Measurements from ENCODE around the gene TWIST2. TPM values are rescaled to one million over a fixed set of nuclear protein-coding genes. Genes with fewer than 3 reads are reported as not detected.
A peak's percentile ranks its signal among the peaks of the same experiment; 100 is the strongest.

Gene TWIST2
- polyA plus RNA-seq, 3 donors = 0.43 to 0.49 (median 0.43) TPM

GRCh38 chr2:238854246-238854645 lies 6.4 kb downstream of the TWIST2 start:
- intact Hi-C loops (cut with micrococcal nuclease) = no loop called here
- H4K20me1 ChIP-seq (ENCODE audit: insufficient read depth, low read length) = no peaks in the 10 kb centered on the region
- H3K27me3 ChIP-seq (ENCODE audit: control insufficient read depth in 2 of 2, insufficient read depth in 2 of 2, low read length in 2 of 2) = peaks cover 42 to 50% of the 10 kb centered on the region in 2 donors
- Mint-ChIP-seq H3K27ac (no peak overlapping the region), H3K27me3 (ENCODE audit: low read depth in 3 of 3) (peaks cover 52 to 64% (median 62%) of the 10 kb centered on the region in 3 donors), H3K36me3 (no peaks in the 10 kb centered on the region), H3K4me1 (peaks cover 17% of the 10 kb centered on the region), H3K4me3 (peak overlapping the region in 1 of 2 donors; percentile 47), H3K9me3 (peaks cover 2 to 20% (median 17%) of the 10 kb centered on the region in 7 donors)
- WGBS (ENCODE audit: insufficient coverage) = 67% methylated on average over 1 of the region's 8 CpGs
- H3K9ac ChIP-seq (ENCODE audit: insufficient read depth, low read length, poor library complexity, severe bottlenecking) = no peak overlapping the region
- H3K4me1 ChIP-seq (ENCODE audit: control insufficient read depth in 1 of 2, insufficient read depth in 2 of 2, low read length in 2 of 2) = peaks cover 13 to 21% of the 10 kb centered on the region in 2 donors
- H3K36me3 ChIP-seq (replicated peaks in 1 of 2; ENCODE audit: control insufficient read depth in 1 of 2, insufficient read depth in 2 of 2, low read length in 2 of 2) = no peaks in the 10 kb centered on the region
- peaks cover 11 to 12% of the 10 kb centered on the region in 2 donors for H3K9me3 ChIP-seq (replicated peaks in 1 of 2; ENCODE audit: control insufficient read depth in 1 of 2, insufficient read depth in 1 of 2, low read length in 2 of 2)
- H3K4me3 ChIP-seq (replicated peaks in 1 of 3; ENCODE audit: low read depth in 2 of 3, low read length in 3 of 3) = no peak overlapping the region
- no peak overlapping the region for H2AFZ ChIP-seq (ENCODE audit: insufficient read depth, low read depth, low read length, poor library complexity, severe bottlenecking)
- DNase-seq = no peak
- no peak overlapping the region for H3K27ac ChIP-seq (ENCODE audit: low read depth in 1 of 2, low read length in 2 of 2)
- TF ChIP-seq, protein P1, sequence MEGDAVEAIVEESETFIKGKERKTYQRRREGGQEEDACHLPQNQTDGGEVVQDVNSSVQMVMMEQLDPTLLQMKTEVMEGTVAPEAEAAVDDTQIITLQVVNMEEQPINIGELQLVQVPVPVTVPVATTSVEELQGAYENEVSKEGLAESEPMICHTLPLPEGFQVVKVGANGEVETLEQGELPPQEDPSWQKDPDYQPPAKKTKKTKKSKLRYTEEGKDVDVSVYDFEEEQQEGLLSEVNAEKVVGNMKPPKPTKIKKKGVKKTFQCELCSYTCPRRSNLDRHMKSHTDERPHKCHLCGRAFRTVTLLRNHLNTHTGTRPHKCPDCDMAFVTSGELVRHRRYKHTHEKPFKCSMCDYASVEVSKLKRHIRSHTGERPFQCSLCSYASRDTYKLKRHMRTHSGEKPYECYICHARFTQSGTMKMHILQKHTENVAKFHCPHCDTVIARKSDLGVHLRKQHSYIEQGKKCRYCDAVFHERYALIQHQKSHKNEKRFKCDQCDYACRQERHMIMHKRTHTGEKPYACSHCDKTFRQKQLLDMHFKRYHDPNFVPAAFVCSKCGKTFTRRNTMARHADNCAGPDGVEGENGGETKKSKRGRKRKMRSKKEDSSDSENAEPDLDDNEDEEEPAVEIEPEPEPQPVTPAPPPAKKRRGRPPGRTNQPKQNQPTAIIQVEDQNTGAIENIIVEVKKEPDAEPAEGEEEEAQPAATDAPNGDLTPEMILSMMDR (IDR thresholded peaks at IDR 0.05) = no peak
- no peaks in the 10 kb centered on the region for H3K79me2 ChIP-seq (ENCODE audit: insufficient read depth, low read length)
- no peak overlapping the region for H3K4me2 ChIP-seq (replicated peaks; ENCODE audit: extremely low read depth, low read length, poor library complexity, severe bottlenecking)

- TF ChIP-seq, protein P1 (IDR thresholded peaks at IDR 0.05) = no peak
- Histone ChIP-seq H2AFZ (ENCODE audit: insufficient read depth, low read depth, low read length, poor library complexity, severe bottlenecking) (no peak overlapping the region), H3K27ac (ENCODE audit: low read depth in 1 of 2, low read length in 2 of 2) (no peak overlapping the region), H3K4me2 (replicated peaks; ENCODE audit: extremely low read depth, low read length, poor library complexity, severe bottlenecking) (no peak overlapping the region), H3K9ac (ENCODE audit: insufficient read depth, low read length, poor library complexity, severe bottlenecking) (no peak overlapping the region), H4K20me1 (ENCODE audit: insufficient read depth, low read length) (no peaks in the 10 kb centered on the region), H3K27me3 (ENCODE audit: control insufficient read depth in 2 of 2, insufficient read depth in 2 of 2, low read length in 2 of 2) (peaks cover 37 to 45% of the 10 kb centered on the region in 2 donors), H3K36me3 (replicated peaks in 1 of 2; ENCODE audit: control insufficient read depth in 1 of 2, insufficient read depth in 2 of 2, low read length in 2 of 2) (no peaks in the 10 kb centered on the region), H3K4me3 (replicated peaks in 1 of 3; ENCODE audit: low read depth in 2 of 3, low read length in 3 of 3) (no peak overlapping the region), H3K9me3 (replicated peaks in 1 of 2; ENCODE audit: control insufficient read depth in 1 of 2, insufficient read depth in 1 of 2, low read length in 2 of 2) (peaks cover 11 to 12% of the 10 kb centered on the region in 2 donors), H3K79me2 (ENCODE audit: insufficient read depth, low read length) (no peaks in the 10 kb centered on the region), H3K4me1 (ENCODE audit: control insufficient read depth in 1 of 2, insufficient read depth in 2 of 2, low read length in 2 of 2) (peaks cover 13 to 17% of the 10 kb centered on the region in 2 donors)
- Mint-ChIP-seq H3K36me3 (no peaks in the 10 kb centered on the region), H3K27ac (no peak overlapping the region), H3K27me3 (ENCODE audit: low read depth in 3 of 3) (peaks cover 50 to 61% (median 56%) of the 10 kb centered on the region in 3 donors), H3K9me3 (peaks cover 2 to 20% (median 16%) of the 10 kb centered on the region in 7 donors), H3K4me1 (peaks cover 17% of the 10 kb centered on the region), H3K4me3 (peak overlapping the region in 1 of 2 donors; percentile 47)
- intact Hi-C loops (cut with micrococcal nuclease) = no loop called here
- 94% methylated on average over 15 of the region's 18 CpGs for WGBS (ENCODE audit: insufficient coverage)
- DNase-seq = no peak
Measured at GRCh38 chr2:238854699-238855229, 6.9 kb downstream of the TWIST2 start.

Measured in CD14-positive monocyte (primary cell).